Upper lobe of right lung (tissue), 1 donor: ENCODE measurements around the gene CDH4. TPM values are rescaled to one million over a fixed set of nuclear protein-coding genes. Genes with fewer than 3 reads are reported as not detected.

Experiments used
- ATAC-seq: fragments of 200-7000 bp; cut with Tn5 transposase; one replicate; pipeline ENCODE4 v1.9.1; 2020; ENCODE audit warnings: mild to moderate bottlenecking, moderate library complexity
- DNase-seq: peaks from one replicate; pipeline ENCODE4 v3.0.0-alpha.2; 2020
- H3K27ac ChIP-seq: fragments of 200-600 bp; one replicate; pipeline ENCODE4 v1.8.0; 2022
- H3K27me3 ChIP-seq: fragments of 200-600 bp; one replicate; pipeline ENCODE4 v1.8.0; 2022; ENCODE audit warnings: mild to moderate bottlenecking
- H3K36me3 ChIP-seq: fragments of 200-600 bp; one replicate; pipeline ENCODE4 v1.8.0; 2022
- H3K4me1 ChIP-seq: fragments of 200-600 bp; one replicate; pipeline ENCODE4 v1.8.0; 2022
- H3K4me3 ChIP-seq: fragments of 200-600 bp; one replicate; pipeline ENCODE4 v1.8.0; 2022; ENCODE audit warnings: mild to moderate bottlenecking
- H3K9me3 ChIP-seq: fragments of 200-600 bp; one replicate; pipeline ENCODE4 v1.8.0; 2022
- CTCF ChIP-seq: fragments of 200-600 bp; IDR thresholded peaks from one replicate; pipeline ENCODE4 v1.8.0; 2022; ENCODE audit warnings: antibody characterized with exemption
- intact Hi-C: fragments of 100-400 bp; cut with DNase I; formaldehyde crosslinking; loops from one replicate; pipeline ENCODE4 v1.11.0; 2022
- total RNA-seq: library from RNA; stranded (reverse); fragmentation: NEBNext Ultra II Directional; extraction: Animal tissue kit (Norgen Biotek cat#: 25700); gene quantifications from one replicate; pipeline ENCODE4 v1.2.1, GENCODE V29; 2021
- donor health status: DM: no; HTN: yes; CAD: no; lungs with severe emphysema.

CDH4 gene
- total RNA-seq, 1 donor from 2014 or later = 0.23 TPM

- Histone ChIP-seq H3K9me3 (no peaks in the 10 kb centered on the region), H3K4me3 (no peak overlapping the region), H3K27ac (no peak overlapping the region), H3K27me3 (peaks cover 15% of the 10 kb centered on the region), H3K36me3 (no peaks in the 10 kb centered on the region), H3K4me1 (no peaks in the 10 kb centered on the region)
- no peak for DNase-seq
- intact Hi-C loops = no loop called here
- TF ChIP-seq CTCF = no peak
- no peak for ATAC-seq
Measured at GRCh38 chr20:61354501-61354900, 102.4 kb downstream of the CDH4 start.

DNA sequence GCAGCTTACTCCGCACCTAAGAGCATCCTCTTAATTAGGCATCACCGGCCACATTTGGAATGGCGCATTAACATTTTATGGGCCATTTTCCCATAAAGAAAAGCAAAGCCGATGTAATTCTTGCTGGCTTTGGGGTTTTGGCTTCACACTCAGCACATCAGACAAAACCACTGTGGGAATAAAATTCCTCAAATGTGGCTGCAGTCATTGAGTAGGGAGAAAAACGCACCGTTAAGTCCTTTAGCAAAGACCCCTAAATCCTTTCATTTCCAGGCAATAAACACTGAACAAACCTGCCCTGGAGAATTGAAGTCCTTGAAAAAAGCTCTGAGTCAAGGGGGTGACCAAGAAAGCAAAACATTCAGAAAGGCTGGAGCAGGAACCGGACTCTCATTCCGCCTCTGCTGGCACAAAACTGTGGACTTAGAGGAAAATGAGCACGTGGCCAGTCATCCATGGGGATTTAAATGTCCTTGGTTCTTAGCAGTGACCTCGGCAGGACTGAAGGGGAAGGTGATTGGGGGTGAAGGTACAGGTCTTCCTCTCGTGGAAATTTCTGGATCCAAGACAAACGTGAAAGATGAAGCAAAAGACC, 102.9 kb downstream of the CDH4 start:
- ATAC-seq (no peak), DNase-seq (no peak)
- H3K27ac ChIP-seq = no peak overlapping the region
- H3K9me3 ChIP-seq = no peaks in the 10 kb centered on the region
- peaks cover 15% of the 10 kb centered on the region for H3K27me3 ChIP-seq
- H3K4me3 ChIP-seq = no peak overlapping the region
- H3K36me3 ChIP-seq = no peaks in the 10 kb centered on the region
- no peak for TF ChIP-seq CTCF
- intact Hi-C loops = no loop called here
- H3K4me1 ChIP-seq = no peaks in the 10 kb centered on the region

GRCh38 chr20:61355585-61355984, 103.5 kb downstream of the CDH4 start:
- TF ChIP-seq CTCF = no peak
- intact Hi-C loops = no loop called here

GRCh38 chr20:61356196-61356595, 104.1 kb downstream of the CDH4 start:
- no peak for TF ChIP-seq CTCF
- no peak overlapping the region for H3K4me3 ChIP-seq
- intact Hi-C loops = no loop called here
- no peaks in the 10 kb centered on the region for H3K9me3 ChIP-seq
- ATAC-seq = no peak
- no peaks in the 10 kb centered on the region for H3K4me1 ChIP-seq
- H3K27ac ChIP-seq = no peak overlapping the region
- DNase-seq = no peak
- H3K36me3 ChIP-seq = no peaks in the 10 kb centered on the region
- peaks cover 8% of the 10 kb centered on the region for H3K27me3 ChIP-seq

More at GRCh38 chr20:61355585-61355984, 103.5 kb downstream of the CDH4 start:
- H3K36me3 ChIP-seq = no peaks in the 10 kb centered on the region
- H3K27ac ChIP-seq = no peak overlapping the region
- no peaks in the 10 kb centered on the region for H3K9me3 ChIP-seq
- ATAC-seq (no peak), DNase-seq (no peak)
- no peaks in the 10 kb centered on the region for H3K4me1 ChIP-seq
- no peak overlapping the region for H3K4me3 ChIP-seq
- peaks cover 14% of the 10 kb centered on the region for H3K27me3 ChIP-seq

GRCh38 chr20:61357119-61357518, 105.1 kb downstream of the CDH4 start:
- no peak for ATAC-seq
- no peak for DNase-seq
- no peaks in the 10 kb centered on the region for H3K4me1 ChIP-seq
- peaks cover 7% of the 10 kb centered on the region for H3K27me3 ChIP-seq
- TF ChIP-seq CTCF = no peak
- H3K36me3 ChIP-seq = no peaks in the 10 kb centered on the region
- intact Hi-C loops = no loop called here
- H3K9me3 ChIP-seq = no peaks in the 10 kb centered on the region
- no peak overlapping the region for H3K27ac ChIP-seq
- no peak overlapping the region for H3K4me3 ChIP-seq

DNA sequence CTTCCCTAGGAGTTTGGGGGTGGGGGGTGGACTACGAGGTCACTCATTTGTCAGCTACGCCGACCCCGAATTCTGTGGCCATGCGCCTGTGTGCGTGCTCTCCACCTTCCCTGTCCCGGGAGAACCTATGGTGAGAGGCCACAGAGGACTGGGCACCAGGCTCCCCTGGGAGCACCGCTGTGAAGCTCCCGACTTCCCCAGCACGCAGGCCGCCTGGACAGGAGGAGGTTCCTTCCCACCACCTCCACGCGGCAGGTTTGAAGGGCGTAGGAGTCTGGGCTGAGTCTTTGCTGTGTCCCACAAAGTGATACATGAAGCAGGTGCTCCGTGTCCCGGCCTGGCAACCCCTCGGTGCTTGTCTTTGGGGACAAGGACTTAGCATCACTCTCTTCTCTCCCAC, 107.2 kb downstream of the CDH4 start:
- H3K36me3 ChIP-seq = no peaks in the 10 kb centered on the region
- H3K27ac ChIP-seq = no peak overlapping the region
- intact Hi-C loops = no loop called here
- ATAC-seq (no peak), DNase-seq (no peak)
- peaks cover 7% of the 10 kb centered on the region for H3K27me3 ChIP-seq
- H3K9me3 ChIP-seq = no peaks in the 10 kb centered on the region
- TF ChIP-seq CTCF = no peak
- no peak overlapping the region for H3K4me3 ChIP-seq
- H3K4me1 ChIP-seq = no peaks in the 10 kb centered on the region
